ENCODE measurements around the gene SP6. TPM values are rescaled to one million over a fixed set of nuclear protein-coding genes. Genes with fewer than 3 reads are reported as not detected.

The SP6 gene
- total RNA-seq, 1 experiment from 2014 or later = not detected

DNA sequence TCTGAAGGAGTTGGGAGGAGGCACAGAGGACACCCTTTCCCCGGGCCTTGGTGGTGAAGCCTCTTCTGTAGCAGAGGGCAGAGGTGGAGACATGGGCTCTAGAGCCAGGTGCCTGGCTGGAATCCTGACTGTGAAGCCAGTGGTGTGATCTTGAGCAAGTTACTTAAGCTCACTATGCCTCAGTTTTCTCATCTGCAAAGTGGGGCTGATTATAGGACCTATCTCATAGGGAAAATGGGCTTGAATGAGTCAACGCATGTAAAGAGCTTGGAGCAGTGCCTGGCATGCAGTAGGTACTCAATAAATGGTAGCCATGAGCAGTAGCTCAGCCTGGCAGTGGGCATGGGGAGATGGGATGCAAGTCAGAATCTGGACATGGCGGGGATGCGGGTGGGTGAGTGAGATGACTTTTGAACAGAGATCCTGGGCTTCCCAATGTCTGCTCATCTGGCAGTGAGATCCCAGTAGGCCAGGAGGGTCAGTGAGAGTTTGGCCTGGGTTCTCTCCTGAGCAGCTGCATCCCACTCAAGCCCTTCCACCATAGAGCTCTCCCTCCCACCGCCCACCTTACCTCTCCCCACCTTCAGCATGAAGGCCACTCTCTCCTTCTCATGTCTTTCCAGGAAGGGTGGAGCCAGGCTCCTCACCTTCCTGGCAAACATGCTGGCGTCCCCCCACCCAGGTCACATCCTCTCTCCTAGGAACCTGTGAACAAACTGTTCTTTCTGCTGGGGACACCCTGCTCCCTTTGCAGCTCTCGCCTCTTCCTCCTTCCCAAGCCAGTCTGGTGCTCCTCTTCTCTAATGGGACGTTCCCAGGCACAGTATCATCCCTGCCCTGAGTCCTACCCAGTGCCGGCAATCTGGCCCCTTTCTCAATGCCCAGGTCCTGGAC lies 32.0 kb upstream of the SP6 start:
- Histone ChIP-seq H2AFZ (ENCODE audit: low read length) (no peak overlapping the region), H3K27me3 (ENCODE audit: low read length) (no peaks in the 10 kb centered on the region), H3K9me2 (replicated peaks; ENCODE audit: insufficient read depth, low read length) (no peaks in the 10 kb centered on the region), H3K4me2 (ENCODE audit: low read depth, low read length, poor library complexity, severe bottlenecking) (no peak overlapping the region), H3K4me3 (ENCODE audit: low read length) (no peak overlapping the region), H3K27ac (ENCODE audit: low read length) (no peak overlapping the region), H3K9ac (ENCODE audit: low read length) (no peak overlapping the region), H3K79me2 (ENCODE audit: low read length) (no peaks in the 10 kb centered on the region), H3K9me3 (ENCODE audit: low read length) (no peaks in the 10 kb centered on the region), H4K20me1 (ENCODE audit: insufficient read depth, low read depth, low read length) (no peaks in the 10 kb centered on the region), H3K4me1 (ENCODE audit: low read length) (no peaks in the 10 kb centered on the region), H3K36me3 (ENCODE audit: insufficient read depth, low read length) (no peaks in the 10 kb centered on the region)
- DNase-seq = no peak

DNA sequence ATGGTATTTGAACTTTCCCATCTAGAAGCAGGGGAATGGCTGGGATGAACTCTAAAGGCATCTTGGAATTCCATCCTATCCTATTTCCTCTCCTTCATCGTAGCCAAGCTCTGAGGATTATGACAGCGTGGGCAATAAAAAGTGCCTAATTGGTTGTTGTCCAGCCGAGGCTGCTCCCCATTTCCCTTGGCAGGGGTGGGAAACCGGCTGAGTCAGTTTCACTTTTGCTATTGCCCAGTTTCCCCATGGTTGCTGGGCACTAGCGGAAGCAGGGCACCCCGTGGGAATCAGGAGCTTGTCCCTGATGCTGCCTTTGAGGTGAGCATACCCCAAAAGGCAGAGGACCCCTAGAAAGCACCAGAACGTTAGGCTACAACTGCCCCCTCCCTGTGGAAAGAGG lies 31.3 kb upstream of the SP6 start:
- Histone ChIP-seq H4K20me1 (ENCODE audit: insufficient read depth, low read depth, low read length) (no peaks in the 10 kb centered on the region), H3K9me2 (replicated peaks; ENCODE audit: insufficient read depth, low read length) (no peaks in the 10 kb centered on the region), H3K4me1 (ENCODE audit: low read length) (no peaks in the 10 kb centered on the region), H3K4me2 (ENCODE audit: low read depth, low read length, poor library complexity, severe bottlenecking) (no peak overlapping the region), H3K79me2 (ENCODE audit: low read length) (no peaks in the 10 kb centered on the region), H3K27me3 (ENCODE audit: low read length) (no peaks in the 10 kb centered on the region), H3K9me3 (ENCODE audit: low read length) (no peaks in the 10 kb centered on the region), H3K27ac (ENCODE audit: low read length) (no peak overlapping the region), H3K36me3 (ENCODE audit: insufficient read depth, low read length) (no peaks in the 10 kb centered on the region), H3K4me3 (ENCODE audit: low read length) (no peak overlapping the region), H3K9ac (ENCODE audit: low read length) (no peak overlapping the region), H2AFZ (ENCODE audit: low read length) (no peak overlapping the region)
- DNase-seq = no peak

DNA sequence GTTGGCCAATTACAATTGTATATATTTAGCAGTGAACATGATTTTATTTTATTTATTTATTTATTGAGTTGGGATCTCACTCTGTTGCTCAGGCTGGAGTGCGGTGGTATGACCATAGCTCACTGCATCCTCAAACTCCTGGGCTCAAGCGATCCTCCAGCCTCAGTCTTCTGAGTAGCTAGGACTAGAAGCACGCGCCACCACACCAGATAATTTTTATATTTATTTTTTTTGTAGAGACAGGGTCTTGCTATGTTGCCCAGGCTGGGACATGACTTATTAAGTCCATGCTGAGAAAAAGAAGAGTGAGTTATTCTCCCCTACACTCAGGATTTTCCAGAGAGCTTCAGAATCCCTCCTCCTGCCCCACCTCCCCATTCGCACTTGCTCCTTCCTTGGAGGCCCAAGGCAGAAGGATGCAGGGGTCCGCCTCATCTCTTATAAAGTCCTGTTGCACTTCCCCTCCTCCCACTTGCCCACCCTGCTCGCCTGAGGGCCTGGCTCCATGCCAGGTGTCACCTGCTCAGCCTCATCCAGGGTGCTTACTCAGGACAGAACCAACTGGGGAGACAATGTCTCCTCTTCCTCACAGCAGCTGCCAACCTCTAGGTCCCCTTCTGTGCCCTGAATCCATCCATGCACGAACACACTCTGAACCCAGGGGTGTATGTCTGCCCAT lies 29.0 kb upstream of the SP6 start:
- Histone ChIP-seq H3K27me3 (ENCODE audit: low read length) (no peaks in the 10 kb centered on the region), H3K4me1 (ENCODE audit: low read length) (peaks cover 9% of the 10 kb centered on the region), H3K4me2 (ENCODE audit: low read depth, low read length, poor library complexity, severe bottlenecking) (no peak overlapping the region), H3K27ac (ENCODE audit: low read length) (no peak overlapping the region), H3K9me2 (replicated peaks; ENCODE audit: insufficient read depth, low read length) (no peaks in the 10 kb centered on the region), H3K79me2 (ENCODE audit: low read length) (no peaks in the 10 kb centered on the region), H3K36me3 (ENCODE audit: insufficient read depth, low read length) (no peaks in the 10 kb centered on the region), H3K4me3 (ENCODE audit: low read length) (no peak overlapping the region), H4K20me1 (ENCODE audit: insufficient read depth, low read depth, low read length) (no peaks in the 10 kb centered on the region), H2AFZ (ENCODE audit: low read length) (no peak overlapping the region), H3K9ac (ENCODE audit: low read length) (no peak overlapping the region), H3K9me3 (ENCODE audit: low read length) (no peaks in the 10 kb centered on the region)
- DNase-seq = no peak

DNA sequence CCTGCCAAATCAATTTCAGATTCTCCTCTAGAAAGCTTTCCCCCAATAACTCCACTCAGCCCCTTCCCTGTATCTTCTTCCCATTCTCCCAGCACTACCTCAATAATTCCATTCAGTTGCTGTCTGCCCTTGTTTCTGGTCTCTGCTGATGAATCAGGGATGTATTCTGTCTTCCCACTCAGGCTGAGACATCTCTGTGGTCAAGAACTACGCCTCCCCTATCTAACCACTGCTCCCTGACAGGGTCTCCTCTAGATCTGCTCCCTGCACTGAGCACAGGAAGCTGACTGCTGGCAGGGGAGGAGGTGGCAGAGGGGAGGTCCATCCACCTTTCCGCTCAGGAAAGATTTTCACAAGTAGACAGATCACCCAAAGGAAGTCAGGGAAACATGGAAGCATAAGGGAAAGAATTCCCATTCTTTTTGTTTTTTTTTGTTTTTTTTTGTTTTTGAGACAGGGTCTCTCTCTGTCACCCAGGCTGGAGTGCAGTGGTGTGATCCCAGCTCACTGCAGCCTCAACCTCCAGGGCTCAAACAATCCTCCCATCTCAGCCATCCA lies 28.1 kb upstream of the SP6 start:
- Histone ChIP-seq H3K4me1 (ENCODE audit: low read length) (peaks cover 14% of the 10 kb centered on the region), H2AFZ (ENCODE audit: low read length) (no peak overlapping the region), H3K79me2 (ENCODE audit: low read length) (no peaks in the 10 kb centered on the region), H3K36me3 (ENCODE audit: insufficient read depth, low read length) (no peaks in the 10 kb centered on the region), H4K20me1 (ENCODE audit: insufficient read depth, low read depth, low read length) (no peaks in the 10 kb centered on the region), H3K4me2 (ENCODE audit: low read depth, low read length, poor library complexity, severe bottlenecking) (no peak overlapping the region), H3K4me3 (ENCODE audit: low read length) (no peak overlapping the region), H3K9me2 (replicated peaks; ENCODE audit: insufficient read depth, low read length) (no peaks in the 10 kb centered on the region), H3K27me3 (ENCODE audit: low read length) (no peaks in the 10 kb centered on the region), H3K9ac (ENCODE audit: low read length) (no peak overlapping the region), H3K9me3 (ENCODE audit: low read length) (no peaks in the 10 kb centered on the region), H3K27ac (ENCODE audit: low read length) (no peak overlapping the region)
- no peak for DNase-seq

DNA sequence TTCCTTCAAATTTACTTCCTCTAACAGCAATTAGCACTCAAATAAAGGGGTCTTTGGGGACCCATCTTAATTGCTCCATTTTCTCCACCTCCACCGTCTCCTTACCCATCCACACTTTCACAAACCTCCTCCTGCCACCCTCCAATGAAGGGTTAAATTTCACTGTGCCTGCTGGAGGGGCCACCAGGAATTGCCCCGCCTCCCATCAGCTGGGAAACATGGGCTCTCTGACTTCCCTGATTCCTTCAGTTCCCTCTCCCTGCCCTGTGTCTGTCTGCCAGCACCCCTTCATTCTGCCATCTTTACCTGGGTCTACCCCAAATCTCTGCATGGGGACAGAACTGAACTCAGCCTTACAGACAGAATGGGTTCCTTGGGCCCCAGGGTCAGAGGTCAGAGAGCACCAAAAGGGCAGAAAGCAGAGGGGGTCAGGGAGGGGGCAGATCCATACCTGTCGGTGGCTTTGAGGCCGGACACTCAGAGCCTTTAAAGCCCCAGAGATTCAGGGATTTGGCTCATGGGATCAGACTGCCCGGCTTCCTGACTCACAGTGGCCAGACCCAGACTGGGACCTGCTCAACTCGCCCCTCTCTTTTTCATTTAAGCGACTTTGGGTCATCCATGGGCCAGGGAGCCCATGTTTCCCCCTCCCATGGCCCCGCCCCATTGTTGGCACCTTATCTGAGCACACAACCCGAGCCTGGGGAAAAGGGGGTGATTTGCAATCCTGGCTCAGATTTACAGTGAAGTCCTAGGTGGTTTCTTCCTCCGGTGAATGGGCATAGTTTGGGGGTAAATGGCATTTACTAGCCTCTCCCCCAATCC lies 27.5 kb upstream of the SP6 start:
- DNase-seq = no peak
- Histone ChIP-seq H3K9me3 (ENCODE audit: low read length) (no peaks in the 10 kb centered on the region), H3K9me2 (replicated peaks; ENCODE audit: insufficient read depth, low read length) (no peaks in the 10 kb centered on the region), H2AFZ (ENCODE audit: low read length) (no peak overlapping the region), H3K9ac (ENCODE audit: low read length) (no peak overlapping the region), H4K20me1 (ENCODE audit: insufficient read depth, low read depth, low read length) (no peaks in the 10 kb centered on the region), H3K79me2 (ENCODE audit: low read length) (no peaks in the 10 kb centered on the region), H3K4me1 (ENCODE audit: low read length) (peaks cover 14% of the 10 kb centered on the region), H3K36me3 (ENCODE audit: insufficient read depth, low read length) (no peaks in the 10 kb centered on the region), H3K4me2 (ENCODE audit: low read depth, low read length, poor library complexity, severe bottlenecking) (no peak overlapping the region), H3K4me3 (ENCODE audit: low read length) (no peak overlapping the region), H3K27me3 (ENCODE audit: low read length) (no peaks in the 10 kb centered on the region), H3K27ac (ENCODE audit: low read length) (no peak overlapping the region)

DNA sequence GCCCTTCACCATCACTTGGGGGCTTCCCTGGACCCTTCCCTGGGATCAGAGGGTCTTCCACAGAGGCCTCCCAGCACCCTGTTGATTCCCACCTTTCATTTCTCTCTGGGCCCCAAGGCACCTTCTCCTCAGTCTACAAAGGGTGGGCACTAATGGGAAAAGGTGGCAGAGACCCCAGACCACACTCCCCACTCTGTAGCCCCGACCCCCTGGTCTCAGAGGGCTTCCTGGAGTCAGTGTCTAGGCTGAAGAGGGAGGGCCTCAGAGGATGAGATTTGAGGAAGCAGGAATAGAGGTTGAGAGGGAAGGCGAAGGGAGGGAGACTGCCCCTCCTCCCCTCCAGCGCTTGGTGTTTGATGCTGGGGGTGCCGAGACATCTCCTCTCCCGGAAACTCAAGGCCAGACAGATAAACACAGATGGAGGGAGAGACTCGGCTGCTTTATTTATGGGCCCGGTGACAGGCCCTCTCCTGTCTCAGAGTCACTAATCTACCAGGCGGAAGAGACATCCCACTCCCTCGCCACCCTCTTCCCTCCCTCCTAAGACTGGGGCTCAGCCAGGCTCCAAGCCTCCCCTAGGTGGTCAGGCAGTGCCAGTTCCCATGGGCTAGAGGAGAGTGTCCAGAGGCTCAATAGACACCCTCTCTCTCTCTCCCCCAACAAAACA lies 26.5 kb upstream of the SP6 start:
- H3K27ac ChIP-seq (ENCODE audit: low read length) = no peak overlapping the region
- H3K4me3 ChIP-seq (ENCODE audit: low read length) = no peak overlapping the region
- H3K4me2 ChIP-seq (ENCODE audit: low read depth, low read length, poor library complexity, severe bottlenecking) = no peak overlapping the region
- no peaks in the 10 kb centered on the region for H3K9me3 ChIP-seq (ENCODE audit: low read length)
- no peaks in the 10 kb centered on the region for H3K9me2 ChIP-seq (replicated peaks; ENCODE audit: insufficient read depth, low read length)
- H4K20me1 ChIP-seq (ENCODE audit: insufficient read depth, low read depth, low read length) = no peaks in the 10 kb centered on the region
- H3K36me3 ChIP-seq (ENCODE audit: insufficient read depth, low read length) = no peaks in the 10 kb centered on the region
- H3K4me1 ChIP-seq (ENCODE audit: low read length) = peaks cover 14% of the 10 kb centered on the region
- no peak for DNase-seq
- no peaks in the 10 kb centered on the region for H3K79me2 ChIP-seq (ENCODE audit: low read length)
- H3K9ac ChIP-seq (ENCODE audit: low read length) = no peak overlapping the region
- H2AFZ ChIP-seq (ENCODE audit: low read length) = no peak overlapping the region
- no peaks in the 10 kb centered on the region for H3K27me3 ChIP-seq (ENCODE audit: low read length)

- no peaks in the 10 kb centered on the region for H3K36me3 ChIP-seq (ENCODE audit: insufficient read depth, low read length)
- H4K20me1 ChIP-seq (ENCODE audit: insufficient read depth, low read depth, low read length) = no peaks in the 10 kb centered on the region
- no peaks in the 10 kb centered on the region for H3K9me3 ChIP-seq (ENCODE audit: low read length)
- no peak overlapping the region for H3K9ac ChIP-seq (ENCODE audit: low read length)
- peaks cover 14% of the 10 kb centered on the region for H3K4me1 ChIP-seq (ENCODE audit: low read length)
- H2AFZ ChIP-seq (ENCODE audit: low read length) = no peak overlapping the region
- no peak for DNase-seq
- H3K79me2 ChIP-seq (ENCODE audit: low read length) = no peaks in the 10 kb centered on the region
- no peaks in the 10 kb centered on the region for H3K9me2 ChIP-seq (replicated peaks; ENCODE audit: insufficient read depth, low read length)
- H3K27me3 ChIP-seq (ENCODE audit: low read length) = no peaks in the 10 kb centered on the region
- no peak overlapping the region for H3K27ac ChIP-seq (ENCODE audit: low read length)
- H3K4me2 ChIP-seq (ENCODE audit: low read depth, low read length, poor library complexity, severe bottlenecking) = peak overlapping the region; percentile 4
- H3K4me3 ChIP-seq (ENCODE audit: low read length) = no peak overlapping the region
Measured at GRCh38 chr17:47875011-47875985, 24.3 kb upstream of the SP6 start.
